GM19468 (cell line): Measurements from ENCODE around the gene TM6SF1.
"Not testable (repeated sequence)": the region's sequence is repeated elsewhere in the genome, so short reads cannot be mapped to it uniquely, and the experiment has no call there.

ENCODE experiments used
- ATAC-seq: cut with Tn5 transposase; IDR thresholded peaks from one replicate; pipeline ENCODE4 v1.9.1; 2021; ENCODE audit warnings: mild to moderate bottlenecking, moderate library complexity, moderate number of reproducible peaks; ENCODE audit not compliant: unreplicated experiment; ENCODE audit errors: extremely low read depth

Gene TM6SF1

GRCh38 chr15:83106994-83107840, at the start of gene TM6SF1:
TSS of gene TM6SF1 (plus strand) at chr15:83107645. CDS start at chr15:83107681, 36 bp downstream.
- ATAC-seq, result peak; percentile 30

GRCh38 chr15:83057696-83058376, 49.6 kb upstream of the TM6SF1 start:
- ATAC-seq, result no peak

- ATAC-seq, result no peak
These were observed 45.8 kb upstream of the TM6SF1 start for GRCh38 chr15:83061680-83062079.

GRCh38 chr15:83062768-83063180, 44.7 kb upstream of the TM6SF1 start:
- ATAC-seq, result no peak

- ATAC-seq, result no peak
These were observed 43.9 kb upstream of the TM6SF1 start for GRCh38 chr15:83063551-83063950.

GRCh38 chr15:83064859-83065258, 42.6 kb upstream of the TM6SF1 start:
- no peak for ATAC-seq

GRCh38 chr15:83065431-83065830, 42.0 kb upstream of the TM6SF1 start:
- no peak for ATAC-seq

GRCh38 chr15:83066034-83066733, 41.3 kb upstream of the TM6SF1 start:
- no peak for ATAC-seq

GRCh38 chr15:83066734-83067637, 40.5 kb upstream of the TM6SF1 start, which contains the start of gene BTBD1:
TSS of gene BTBD1 (minus strand) at chr15:83067252. CDS start at chr15:83067151, 101 bp downstream.
- peak; percentile 76 for ATAC-seq

GRCh38 chr15:83067638-83067962, 39.8 kb upstream of the TM6SF1 start:
- ATAC-seq, result no peak

GRCh38 chr15:83068054-83068453, 39.4 kb upstream of the TM6SF1 start:
- no peak for ATAC-seq

- not testable (repeated sequence) for ATAC-seq
These were observed 38.2 kb upstream of the TM6SF1 start for GRCh38 chr15:83069211-83069642.

GRCh38 chr15:83077491-83078230, 29.8 kb upstream of the TM6SF1 start:
- ATAC-seq, result no peak

- ATAC-seq, result no peak
These were observed 28.7 kb upstream of the TM6SF1 start for GRCh38 chr15:83078712-83079111.

- ATAC-seq, result no peak
These were observed 26.0 kb upstream of the TM6SF1 start for GRCh38 chr15:83081256-83082014.

GRCh38 chr15:83082730-83083386, 24.6 kb upstream of the TM6SF1 start:
- ATAC-seq, result no peak

- ATAC-seq, result not testable (repeated sequence)
These were observed 22.0 kb upstream of the TM6SF1 start for GRCh38 chr15:83085461-83085860.
